Activated CD4-positive, CD25-positive, alpha-beta regulatory T cell treated with anti-CD3 and anti-CD28 coated beads, Interleukin-2, amount 50 U/mL, for 16 hours (primary cell): ENCODE measurements around the gene EML4.

Experiments
- DNase-seq: peaks from one replicate; pipeline ENCODE4 v3.0.0-alpha.2; 2020; ENCODE audit warnings: low read depth, low spot score

Gene EML4

GRCh38 chr2:42196403-42197267 lies 27.5 kb downstream of the EML4 start:
- peak; percentile 15 for DNase-seq

GRCh38 chr2:42197792-42198191 lies 28.6 kb downstream of the EML4 start:
- DNase-seq, result no peak

GRCh38 chr2:42198466-42198865 lies 29.3 kb downstream of the EML4 start:
- no peak for DNase-seq

- no peak for DNase-seq
Observed at GRCh38 chr2:42199002-42199401, 29.8 kb downstream of the EML4 start.

- no peak for DNase-seq
Observed at GRCh38 chr2:42199626-42200025, 30.5 kb downstream of the EML4 start.

- DNase-seq, result no peak
Observed at GRCh38 chr2:42200926-42201855, 32.0 kb downstream of the EML4 start.

GRCh38 chr2:42202634-42203008 lies 33.5 kb downstream of the EML4 start:
- no peak for DNase-seq

GRCh38 chr2:42203792-42204191 lies 34.6 kb downstream of the EML4 start:
- no peak for DNase-seq

- no peak for DNase-seq
Observed at GRCh38 chr2:42205337-42205736, 36.2 kb downstream of the EML4 start.

GRCh38 chr2:42207826-42208225 lies 38.7 kb downstream of the EML4 start:
- no peak for DNase-seq

- no peak for DNase-seq
Observed at GRCh38 chr2:42210203-42210602, 41.0 kb downstream of the EML4 start.

GRCh38 chr2:42211291-42211690 lies 42.1 kb downstream of the EML4 start:
- DNase-seq, result no peak

- no peak for DNase-seq
Observed at GRCh38 chr2:42214669-42215068, 45.5 kb downstream of the EML4 start.

GRCh38 chr2:42216694-42217093 lies 47.5 kb downstream of the EML4 start:
- DNase-seq, result no peak

- no peak for DNase-seq
Observed at GRCh38 chr2:42217307-42217706, 48.2 kb downstream of the EML4 start.

GRCh38 chr2:42217914-42218313 lies 48.8 kb downstream of the EML4 start:
- DNase-seq, result no peak

- DNase-seq, result no peak
Observed at GRCh38 chr2:42218712-42219111, 49.6 kb downstream of the EML4 start.

GRCh38 chr2:42219160-42219559 lies 50.0 kb downstream of the EML4 start:
- no peak for DNase-seq

GRCh38 chr2:42220566-42220965 lies 51.4 kb downstream of the EML4 start:
- no peak for DNase-seq

GRCh38 chr2:42223067-42223854 lies 54.1 kb downstream of the EML4 start:
- DNase-seq, result no peak

- DNase-seq, result no peak
Observed at GRCh38 chr2:42223855-42224268, 54.7 kb downstream of the EML4 start.
